Adrenal gland (tissue), 12 donors: ENCODE results near the gene RUNX1. TPM values are rescaled to one million over a fixed set of nuclear protein-coding genes. Genes with fewer than 3 reads are reported as not detected.
A peak's percentile ranks its signal among the peaks of the same experiment; 100 is the strongest.

Experiments
- DNase-seq, 7 donors: peaks; one replicate each; pipeline ENCODE4 v3.0.0-alpha.2; 2019 to 2020
- H3K27ac ChIP-seq, 5 donors: fragments of 200-600 bp; sonication (generic) in 4 of 5; 1 replicate in 3 of 5; 2 replicates in 2 of 5; pipeline versions ENCODE4 v1.5.1 to v1.8.0; 2016 to 2020; ENCODE audit warnings: mild to moderate bottlenecking in 1 of 5
- H3K27me3 ChIP-seq: fragments of 200-600 bp; 2 replicates; pipeline ENCODE4 v1.8.0; 2021
- H3K36me3 ChIP-seq, 2 donors: fragments of 200-600 bp; replicated peaks in 1 of 2; 1 replicate in 1 of 2; 2 replicates in 1 of 2; pipeline versions ENCODE4 v1.5.1 to v1.8.0; 2018 to 2022
- H3K4me1 ChIP-seq, 2 donors: fragments of 200-600 bp; replicated peaks in 1 of 2; 1 replicate in 1 of 2; 2 replicates in 1 of 2; pipeline versions ENCODE4 v1.5.1 to v1.8.0; 2018 to 2021
- H3K4me3 ChIP-seq, 4 donors: fragments of 200-600 bp; sonication (generic) in 3 of 4; one replicate each; pipeline ENCODE4 v1.5.1; 2016 to 2018
- H3K9me3 ChIP-seq, 3 donors: fragments of 200-600 bp; sonication (generic) in 1 of 3; replicated peaks in 1 of 3; 1 replicate in 2 of 3; 2 replicates in 1 of 3; pipeline versions ENCODE4 v1.5.1 to v1.8.0; 2016 to 2021
- POLR2A ChIP-seq, 2 donors: fragments of 450-650 bp; IDR thresholded peaks; one replicate each; pipeline ENCODE4 v1.6.1; 2017; ENCODE audit warnings: antibody characterized with exemption in 2 of 2, mild to moderate bottlenecking in 2 of 2, moderate library complexity in 1 of 2
- WGBS, 4 donors: extraction: QIAGEN DNeasy Blood & Tissue Kit in 2 of 4; methylation state at CpG; one replicate each; pipeline versions ENCODE4 v1.1.5 to v1.1.7; 2013 to 2017; 5-methylcytosine and 5-hydroxymethylcytosine counted together
- intact Hi-C, 2 donors: fragments of 100-400 bp; cut with DNase I; formaldehyde crosslinking; loops; one replicate each; pipeline versions ENCODE4 v1.14.1 to v1.15.0; 2022 to 2023
- polyA plus RNA-seq, 3 donors: library from polyadenylated mRNA; stranded (reverse); fragments of 200-250 nt in 2 of 3; fragments of 350-450 nt in 1 of 3; fragmentation: Illumina TruSeq in 1 of 3; extraction: RNeasy Lipid Tissue Mini Kit (QIAGEN cat#74804) in 1 of 3; gene quantifications; one replicate each; pipeline ENCODE4 v1.2.3, GENCODE V29; 2013 to 2014
- total RNA-seq, 9 donors: library from RNA; depleted of rRNA in 4 of 9; stranded (reverse); fragments of >200 nt in 4 of 9; fragments of 120-200 nt in 1 of 9; fragmentation: NEBNext Ultra II Directional in 1 of 9; extraction: Animal tissue kit (Norgen Biotek cat#: 25700) in 1 of 9; gene quantifications; one replicate each; pipeline versions ENCODE4 v1.1.0 to v1.2.4, GENCODE V29; 2013 to 2023
- TF ChIP-seq, protein P1 (sequence below), 6 experiments: fragments of 450-650 bp in 4 of 6; fragments of 200-600 bp in 2 of 6; sonication (generic) in 1 of 6; IDR thresholded peaks; 1 replicate in 5 of 6; 2 replicates in 1 of 6; pipeline versions ENCODE4 v1.5.1 to v1.8.0; 2016 to 2021; ENCODE audit warnings: antibody characterized with exemption in 6 of 6, mild to moderate bottlenecking in 2 of 6, moderate library complexity in 1 of 6
- donor health status: healthy with polysubstance abuse.
- donor health status: Bipolar disorder and iron deficiency.
- donor health status: DM: yes; HTN: yes; CAD: no.
- donor health status: DM: no; HTN: no; CAD: no.
- donor health status: DM: no; HTN: no; CAD: no.
- donor health status: DM: yes; HTN: yes; CAD: no.

The RUNX1 gene
- total and polyA plus RNA-seq, 12 donors = 0.83 to 27.2 (median 8.2) TPM

DNA sequence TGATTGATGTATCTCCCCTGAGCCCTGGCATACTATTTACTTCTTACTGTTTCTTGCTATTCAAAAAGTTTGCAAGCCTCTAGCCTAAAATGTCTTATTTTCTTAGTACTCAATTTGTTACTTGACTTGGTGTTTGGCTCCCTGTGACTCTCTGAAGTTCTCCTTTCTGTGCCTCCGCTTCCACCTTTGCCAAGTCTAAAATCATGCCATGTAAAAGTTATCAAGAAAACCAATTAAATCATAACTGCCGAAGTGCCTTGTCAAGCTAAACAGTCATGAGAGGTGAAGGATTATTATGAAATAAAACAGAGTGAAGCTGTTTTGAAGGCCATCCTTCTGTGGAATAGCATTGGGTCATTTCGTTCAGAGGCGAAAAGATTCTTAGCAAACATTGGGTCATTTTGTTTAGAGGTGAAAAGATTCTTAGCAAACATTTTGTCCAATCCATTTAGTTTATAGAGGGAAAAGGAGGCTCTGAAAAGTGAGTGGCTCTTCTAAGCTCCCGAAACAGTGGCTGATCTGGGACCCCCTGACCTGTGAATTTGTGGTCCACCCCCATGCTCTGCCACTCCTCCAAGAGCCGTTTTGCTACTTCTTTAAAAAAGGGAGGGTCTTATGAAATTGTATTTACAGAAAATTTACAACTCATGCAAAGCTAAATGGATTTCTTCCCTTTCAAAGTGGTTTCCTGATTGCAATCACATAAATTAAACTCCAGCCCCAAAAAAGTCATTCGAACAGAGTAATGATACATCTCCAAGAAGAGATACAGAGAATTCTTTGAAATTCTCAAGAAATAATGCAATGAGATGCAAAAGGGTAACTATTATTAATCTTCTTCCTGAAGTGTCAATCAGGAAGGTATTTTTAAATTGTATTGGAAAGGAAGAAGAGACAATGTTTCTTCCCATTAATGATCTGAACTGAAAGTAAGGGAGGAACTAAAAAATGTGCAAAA, 141.4 kb downstream of the RUNX1 start:
- intact Hi-C loops = no loop called here
- Histone ChIP-seq H3K9me3 (no peaks in the 10 kb centered on the region), H3K27me3 (peaks cover 20% of the 10 kb centered on the region), H3K36me3 (no peaks in the 10 kb centered on the region), H3K4me3 (peak overlapping the region in 1 of 4 donors; percentile 18), H3K4me1 (peaks cover 0 to 9% of the 10 kb centered on the region in 2 donors), H3K27ac (peak overlapping the region in 1 of 5 donors; percentile 25)
- 34 to 43% (median 38%) methylated on average over 7 of the region's 7 CpGs for WGBS, 4 donors
- DNase-seq = no peak
- TF ChIP-seq POLR2A (IDR thresholded peaks at IDR 0.05) = no peak
- TF ChIP-seq, protein P1, sequence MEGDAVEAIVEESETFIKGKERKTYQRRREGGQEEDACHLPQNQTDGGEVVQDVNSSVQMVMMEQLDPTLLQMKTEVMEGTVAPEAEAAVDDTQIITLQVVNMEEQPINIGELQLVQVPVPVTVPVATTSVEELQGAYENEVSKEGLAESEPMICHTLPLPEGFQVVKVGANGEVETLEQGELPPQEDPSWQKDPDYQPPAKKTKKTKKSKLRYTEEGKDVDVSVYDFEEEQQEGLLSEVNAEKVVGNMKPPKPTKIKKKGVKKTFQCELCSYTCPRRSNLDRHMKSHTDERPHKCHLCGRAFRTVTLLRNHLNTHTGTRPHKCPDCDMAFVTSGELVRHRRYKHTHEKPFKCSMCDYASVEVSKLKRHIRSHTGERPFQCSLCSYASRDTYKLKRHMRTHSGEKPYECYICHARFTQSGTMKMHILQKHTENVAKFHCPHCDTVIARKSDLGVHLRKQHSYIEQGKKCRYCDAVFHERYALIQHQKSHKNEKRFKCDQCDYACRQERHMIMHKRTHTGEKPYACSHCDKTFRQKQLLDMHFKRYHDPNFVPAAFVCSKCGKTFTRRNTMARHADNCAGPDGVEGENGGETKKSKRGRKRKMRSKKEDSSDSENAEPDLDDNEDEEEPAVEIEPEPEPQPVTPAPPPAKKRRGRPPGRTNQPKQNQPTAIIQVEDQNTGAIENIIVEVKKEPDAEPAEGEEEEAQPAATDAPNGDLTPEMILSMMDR (IDR thresholded peaks at IDR 0.05) = no peak

DNA sequence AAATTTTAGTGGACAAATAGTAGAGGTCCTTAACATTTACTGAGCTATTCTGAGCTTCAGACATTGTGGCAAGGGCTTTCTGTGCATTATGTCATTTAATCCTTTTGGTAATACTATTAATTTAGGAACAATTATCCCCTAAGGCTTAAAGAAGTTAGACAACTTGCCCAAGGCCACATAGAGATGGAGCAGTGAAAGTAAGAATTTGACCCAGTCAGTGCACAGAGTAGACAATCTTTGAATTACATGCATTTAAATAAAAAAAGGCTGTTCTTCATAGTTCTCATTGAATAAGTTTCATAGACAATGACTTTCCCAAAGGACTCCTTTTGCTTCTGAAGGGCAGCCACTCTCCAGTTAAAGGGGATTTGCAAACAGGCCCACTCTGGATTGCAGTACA, 142.7 kb downstream of the RUNX1 start:
- no peak overlapping the region for H3K27ac ChIP-seq
- TF ChIP-seq, protein P1 (IDR thresholded peaks at IDR 0.05) = no peak
- no peak for TF ChIP-seq POLR2A (IDR thresholded peaks at IDR 0.05)
- H3K36me3 ChIP-seq = no peaks in the 10 kb centered on the region
- no peaks in the 10 kb centered on the region for H3K9me3 ChIP-seq
- peaks cover 20% of the 10 kb centered on the region for H3K27me3 ChIP-seq
- H3K4me3 ChIP-seq = no peak overlapping the region
- H3K4me1 ChIP-seq = peaks cover 0 to 9% of the 10 kb centered on the region in 2 donors
- intact Hi-C loops = no loop called here
- DNase-seq = no peak

DNA sequence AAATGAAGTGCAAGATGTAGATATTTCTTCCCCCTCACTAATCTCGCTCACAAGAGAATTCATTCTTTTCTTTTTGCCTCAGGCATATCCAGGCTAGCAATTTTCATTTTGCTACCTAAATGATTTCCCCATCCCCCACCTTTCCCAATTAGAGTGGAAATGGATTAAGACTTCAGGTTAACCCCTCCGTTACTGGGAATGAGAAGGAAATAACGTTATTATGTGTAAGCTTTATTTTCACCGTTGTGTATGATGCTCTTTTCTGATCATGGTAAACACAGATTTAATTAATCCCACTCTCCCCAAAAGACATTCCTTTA, 143.9 kb downstream of the RUNX1 start:
- TF ChIP-seq POLR2A (IDR thresholded peaks at IDR 0.05) = no peak
- TF ChIP-seq, protein P1 (IDR thresholded peaks at IDR 0.05) = no peak
- DNase-seq = no peak
- H3K27ac ChIP-seq = no peak overlapping the region
- H3K4me1 ChIP-seq = peaks cover 0 to 9% of the 10 kb centered on the region in 2 donors
- H3K27me3 ChIP-seq = peaks cover 15% of the 10 kb centered on the region
- 77 to 79% (median 77%) methylated on average over 4 of the region's 4 CpGs for WGBS, 4 donors
- H3K4me3 ChIP-seq = no peak overlapping the region
- H3K36me3 ChIP-seq = no peaks in the 10 kb centered on the region
- no peaks in the 10 kb centered on the region for H3K9me3 ChIP-seq
- intact Hi-C loops = no loop called here

DNA sequence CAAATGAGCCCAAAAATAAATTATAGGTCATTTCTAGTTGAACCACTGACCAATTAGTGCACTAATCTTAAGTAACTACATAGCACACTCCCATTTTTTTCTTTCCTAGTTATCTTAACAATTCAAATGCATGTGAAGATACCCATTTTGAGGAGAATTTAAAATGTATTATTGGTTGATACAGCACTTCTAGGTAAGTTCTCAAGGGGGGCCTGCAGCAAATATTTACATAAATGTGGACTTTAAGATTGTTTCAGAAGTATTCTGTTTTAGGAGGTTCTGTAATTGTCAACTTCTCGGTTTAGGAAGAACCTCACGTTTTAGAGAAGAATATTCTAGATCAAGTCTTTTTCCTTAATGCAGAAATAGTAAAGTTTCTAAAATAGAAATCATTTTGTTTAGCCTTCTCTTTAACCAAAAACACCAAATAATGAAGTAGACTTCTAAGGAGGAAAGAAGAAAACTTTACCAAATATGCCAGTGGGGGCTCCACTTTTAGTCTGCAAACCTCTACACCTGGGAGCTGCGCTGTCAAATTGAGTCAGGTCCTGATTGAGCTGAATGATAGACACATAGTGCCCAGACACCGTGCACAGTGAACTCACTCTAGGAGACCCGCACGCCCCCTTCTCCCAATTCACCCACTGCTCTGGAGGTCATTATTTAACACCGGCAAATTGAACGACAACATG, 144.4 kb downstream of the RUNX1 start:
- Histone ChIP-seq H3K27ac (no peak overlapping the region), H3K27me3 (peaks cover 15% of the 10 kb centered on the region), H3K9me3 (no peaks in the 10 kb centered on the region), H3K4me3 (no peak overlapping the region), H3K4me1 (peaks cover 0 to 9% of the 10 kb centered on the region in 2 donors), H3K36me3 (no peaks in the 10 kb centered on the region)
- no peak for DNase-seq
- 75 to 83% (median 80%) methylated on average over 8 of the region's 8 CpGs for WGBS, 4 donors
- intact Hi-C loops = no loop called here
- TF ChIP-seq, protein P1 (IDR thresholded peaks at IDR 0.05) = no peak
- TF ChIP-seq POLR2A (IDR thresholded peaks at IDR 0.05) = no peak
